AG10803 (cell line): ENCODE measurements around the gene GAMT.
A peak's percentile ranks its signal among the peaks of the same experiment; 100 is the strongest.

ENCODE experiments used
- DNase-seq: peaks from one replicate; pipeline ENCODE4 v3.0.0; 2010; ENCODE audit warnings: low read depth
- H3K4me3 ChIP-seq: 2 replicates; pipeline ENCODE4 v1.5.1; 2011; ENCODE audit warnings: mild to moderate bottlenecking, low read length, control low read depth
- CTCF ChIP-seq: conservative IDR thresholded peaks from 2 replicates; pipeline ENCODE4 v1.5.1; 2011; ENCODE audit warnings: mild to moderate bottlenecking, low read length, control low read depth, inconsistent platforms

GAMT gene

GRCh38 chr19:1445185-1445931 lies 44.0 kb upstream of the GAMT start:
- peak; percentile 41; the same call in 1 of the 2 replicates for TF ChIP-seq CTCF
- H3K4me3 ChIP-seq, result peak overlapping the region; percentile 43
- DNase-seq, result peak; percentile 29

- no peak for TF ChIP-seq CTCF
- no peak for DNase-seq
- no peak overlapping the region for H3K4me3 ChIP-seq
Measured at GRCh38 chr19:1441677-1442438, 40.5 kb upstream of the GAMT start.

- TF ChIP-seq CTCF, result no peak
- H3K4me3 ChIP-seq, result no peak overlapping the region
- DNase-seq, result no peak
Measured at GRCh38 chr19:1441022-1441426, 39.7 kb upstream of the GAMT start.

GRCh38 chr19:1440418-1440801 lies 39.1 kb upstream of the GAMT start:
- DNase-seq, result no peak
- H3K4me3 ChIP-seq, result no peak overlapping the region
- TF ChIP-seq CTCF, result no peak

GRCh38 chr19:1439525-1440417 lies 38.4 kb upstream of the GAMT start:
- peak; percentile 37 for DNase-seq
- peak overlapping the region; percentile 82 for H3K4me3 ChIP-seq

GRCh38 chr19:1438933-1439354 lies 37.6 kb upstream of the GAMT start:
- no peak for TF ChIP-seq CTCF
- DNase-seq, result no peak
- peak overlapping the region; percentile 82 for H3K4me3 ChIP-seq
